Activated CD4-positive, alpha-beta T cell treated with anti-CD3 and anti-CD28 coated beads for 4 hours (primary cell): ENCODE results near the gene NCKAP5L.
"Not testable (repeated sequence)": the region's sequence is repeated elsewhere in the genome, so short reads cannot be mapped to it uniquely, and the experiment has no call there.

Source experiments
- DNase-seq, 2 donors: peaks; one replicate each; pipeline ENCODE4 v3.0.0-alpha.2; 2020

The NCKAP5L gene

DNA sequence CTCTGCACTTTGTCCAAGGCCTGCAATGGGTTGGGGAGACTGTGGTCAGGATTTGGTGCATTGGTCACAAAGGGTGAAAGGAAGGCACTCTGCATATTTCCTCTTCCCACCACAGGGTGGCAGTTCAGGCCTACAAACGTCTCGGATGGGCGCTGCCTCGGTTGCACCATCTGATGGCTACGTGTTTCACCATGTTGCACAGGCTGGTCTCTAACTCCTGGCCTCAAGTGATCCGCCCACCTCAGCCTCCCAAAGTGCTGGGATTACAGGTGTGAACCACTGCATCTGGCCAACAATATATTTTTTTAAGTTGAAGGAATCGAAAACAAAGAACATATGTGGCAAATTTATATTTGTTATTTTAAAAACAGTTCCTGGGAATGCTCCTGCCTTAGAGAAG is 51.8 kb downstream of the NCKAP5L start:
- DNase-seq, result peak; percentile 38 to 39

DNA sequence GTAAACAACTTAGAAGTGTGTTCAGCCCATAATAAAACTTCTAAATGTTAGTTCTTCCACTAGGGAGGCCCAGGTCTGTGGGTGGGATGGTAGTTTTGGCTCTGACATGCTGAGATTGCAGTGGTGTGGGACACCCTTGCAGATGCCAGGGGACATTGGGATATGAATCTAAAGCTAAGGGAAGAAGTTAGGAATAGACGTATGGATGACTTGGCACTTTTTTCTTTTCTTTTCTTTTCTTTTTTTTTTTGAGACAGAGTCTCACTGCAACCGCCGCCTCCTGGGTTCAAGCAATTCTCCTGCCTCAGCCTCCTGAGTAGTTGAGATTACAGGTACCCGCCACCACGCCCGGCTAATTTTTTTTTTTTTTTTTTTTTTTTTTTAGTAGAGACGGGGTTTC is 55.1 kb downstream of the NCKAP5L start:
- DNase-seq, result not testable (repeated sequence)

DNA sequence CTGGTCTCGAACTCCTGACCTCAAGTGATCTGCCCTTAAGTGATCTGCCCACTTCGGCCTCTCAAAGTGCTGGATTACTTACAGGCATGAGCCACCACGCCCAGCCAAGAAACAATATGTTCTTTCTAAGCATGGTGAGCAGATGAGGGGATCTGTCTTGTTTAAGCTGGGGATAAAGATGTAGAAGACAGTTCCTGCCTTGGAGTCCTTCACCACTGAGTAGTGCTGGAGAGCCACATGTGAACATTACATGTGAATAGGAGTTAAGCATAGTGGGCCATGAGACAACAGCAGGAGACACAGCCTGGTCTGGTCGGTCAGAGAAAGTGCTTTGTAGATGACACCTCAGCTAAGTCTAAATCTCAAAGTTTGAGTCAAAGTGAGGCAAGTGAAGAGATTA is 60.9 kb downstream of the NCKAP5L start:
- DNase-seq, result no peak

DNA sequence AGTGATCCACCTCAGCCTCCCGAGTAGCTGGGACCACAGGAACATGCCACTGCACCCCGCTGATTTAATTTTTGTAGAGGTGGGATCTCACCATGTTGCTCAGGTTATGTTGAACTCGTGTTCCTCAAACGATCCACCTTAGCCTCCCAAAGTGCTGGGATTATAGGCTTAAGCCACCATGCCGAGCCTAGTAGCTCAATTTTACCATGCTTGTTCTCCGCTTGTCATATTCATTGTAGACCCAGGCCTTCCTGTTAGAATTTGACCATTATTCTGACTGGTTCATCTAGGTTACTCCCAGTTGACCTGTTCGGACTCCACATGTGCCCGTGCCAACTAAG is 62.1 kb downstream of the NCKAP5L start:
- DNase-seq, result no peak

DNA sequence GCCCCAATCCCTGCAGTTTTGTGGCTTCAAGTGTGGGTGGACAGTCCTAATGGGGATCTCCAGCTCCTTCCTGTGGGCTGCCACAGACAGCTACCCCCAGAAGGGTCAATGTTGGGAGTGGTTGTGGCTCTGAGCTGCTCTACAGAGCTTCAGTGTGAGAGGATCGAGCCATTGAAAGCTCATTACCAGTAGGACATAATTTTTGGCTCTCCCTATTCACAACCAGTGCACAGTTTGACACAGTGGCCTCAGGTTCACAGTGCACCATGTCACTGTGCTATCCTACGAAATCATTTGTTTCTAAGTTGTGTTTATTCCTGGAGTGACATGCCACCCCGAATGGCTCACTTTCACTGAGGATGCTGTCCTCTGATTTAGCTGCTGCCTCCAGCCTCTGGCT is 64.1 kb downstream of the NCKAP5L start:
- DNase-seq, result no peak

DNA sequence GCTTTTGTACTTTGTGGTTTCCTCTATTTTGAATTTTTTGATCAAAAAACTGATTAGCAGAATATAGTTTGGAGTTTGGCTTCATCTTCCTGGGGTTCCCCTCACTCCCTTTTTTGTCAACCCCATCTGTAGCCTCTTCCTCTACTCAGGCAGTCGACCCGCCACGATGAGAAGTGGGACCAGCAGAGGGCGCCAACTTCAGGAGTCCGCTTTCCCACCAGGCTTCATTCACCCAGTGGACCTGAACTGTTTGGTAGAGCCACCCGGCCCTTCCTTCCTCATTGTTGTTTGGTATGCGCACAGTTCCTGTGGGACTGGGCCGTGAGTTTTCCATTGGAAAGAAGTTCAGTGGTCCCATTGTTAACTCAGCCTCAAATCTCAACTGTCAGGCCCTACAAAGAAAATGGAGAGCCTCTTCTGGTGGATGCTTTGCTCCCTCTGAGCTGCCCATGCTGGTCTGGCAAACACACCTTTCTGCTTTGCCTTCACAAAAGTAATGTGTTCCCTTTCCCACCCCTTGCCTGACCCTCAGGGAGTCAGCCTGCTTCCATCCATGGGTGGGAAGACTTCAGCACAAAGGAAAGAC is 65.1 kb downstream of the NCKAP5L start:
- DNase-seq, result peak; percentile 71 to 81

DNA sequence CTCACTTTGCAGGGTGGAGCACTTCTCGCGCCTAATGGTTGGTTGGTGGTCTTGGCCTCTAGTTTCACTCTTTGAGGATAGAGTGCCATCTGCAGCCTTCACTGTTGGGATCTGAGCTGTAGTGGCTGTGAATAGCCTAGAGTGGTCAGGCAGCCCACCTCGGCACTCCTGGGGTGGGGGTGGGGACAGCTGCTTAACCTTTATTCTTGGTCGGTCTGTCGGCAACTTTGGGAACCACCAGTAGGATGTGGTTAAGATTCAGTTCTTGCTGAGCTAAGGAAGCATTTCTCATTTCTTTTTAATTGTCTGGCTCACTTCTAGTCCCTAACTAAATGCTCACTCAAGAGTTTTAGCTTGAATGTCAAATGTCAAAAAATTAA is 65.8 kb downstream of the NCKAP5L start:
- DNase-seq, result no peak

DNA sequence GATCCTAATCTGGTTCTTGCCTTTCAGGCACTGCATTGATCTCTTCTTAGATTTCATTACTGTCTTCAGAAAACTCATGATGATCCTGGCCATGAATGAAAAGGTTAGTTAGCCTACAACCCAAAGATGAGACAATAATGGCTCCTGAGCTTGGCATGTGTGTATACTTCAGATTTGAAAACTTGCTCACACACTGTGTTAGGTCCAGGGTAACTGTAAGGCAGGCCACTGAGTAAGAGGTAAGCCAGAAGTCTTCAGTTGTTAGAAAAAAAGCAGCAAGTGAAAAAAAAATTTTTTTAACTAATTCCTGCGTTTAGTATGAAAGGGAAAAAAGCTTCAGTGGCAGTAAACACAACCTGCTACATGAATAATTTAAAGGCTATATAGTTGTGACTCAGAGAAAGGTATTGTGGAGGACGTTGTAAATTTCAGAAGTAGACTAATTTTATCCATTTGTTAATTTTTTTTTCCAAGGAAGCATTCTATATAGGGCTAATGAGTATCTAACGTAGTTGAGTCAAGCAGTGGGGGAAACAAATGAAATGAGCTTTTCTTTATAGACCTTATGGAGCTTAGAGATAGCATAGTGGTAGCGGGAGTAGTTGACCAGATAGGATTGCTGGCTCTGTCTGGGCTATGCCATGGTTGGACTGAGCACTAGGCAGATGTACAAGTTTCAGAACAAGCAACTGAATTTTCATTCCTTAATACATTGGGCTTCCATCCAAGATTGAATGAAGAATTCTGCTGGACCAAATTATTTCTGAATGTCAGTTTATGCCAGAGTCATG is 66.3 kb downstream of the NCKAP5L start:
- DNase-seq, result no peak

DNA sequence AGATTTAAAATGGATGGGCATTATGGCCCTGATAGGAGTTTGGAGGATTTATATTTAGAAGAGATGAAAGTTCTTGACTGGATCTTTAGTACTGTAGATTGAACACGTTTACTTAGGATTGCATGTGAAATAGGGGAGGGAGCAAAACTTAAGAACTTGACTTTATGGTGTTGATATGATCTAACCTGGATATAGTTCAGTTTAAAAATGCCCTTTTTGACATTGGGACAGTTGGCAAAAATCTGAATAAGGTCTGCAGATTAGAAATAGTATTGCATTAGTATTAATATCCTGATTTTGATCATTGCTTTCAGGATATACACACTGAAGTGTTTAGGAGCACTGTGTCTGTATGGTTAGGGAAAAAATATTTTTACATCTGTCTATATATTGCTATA is 77.2 kb downstream of the NCKAP5L start:
- DNase-seq, result no peak

DNA sequence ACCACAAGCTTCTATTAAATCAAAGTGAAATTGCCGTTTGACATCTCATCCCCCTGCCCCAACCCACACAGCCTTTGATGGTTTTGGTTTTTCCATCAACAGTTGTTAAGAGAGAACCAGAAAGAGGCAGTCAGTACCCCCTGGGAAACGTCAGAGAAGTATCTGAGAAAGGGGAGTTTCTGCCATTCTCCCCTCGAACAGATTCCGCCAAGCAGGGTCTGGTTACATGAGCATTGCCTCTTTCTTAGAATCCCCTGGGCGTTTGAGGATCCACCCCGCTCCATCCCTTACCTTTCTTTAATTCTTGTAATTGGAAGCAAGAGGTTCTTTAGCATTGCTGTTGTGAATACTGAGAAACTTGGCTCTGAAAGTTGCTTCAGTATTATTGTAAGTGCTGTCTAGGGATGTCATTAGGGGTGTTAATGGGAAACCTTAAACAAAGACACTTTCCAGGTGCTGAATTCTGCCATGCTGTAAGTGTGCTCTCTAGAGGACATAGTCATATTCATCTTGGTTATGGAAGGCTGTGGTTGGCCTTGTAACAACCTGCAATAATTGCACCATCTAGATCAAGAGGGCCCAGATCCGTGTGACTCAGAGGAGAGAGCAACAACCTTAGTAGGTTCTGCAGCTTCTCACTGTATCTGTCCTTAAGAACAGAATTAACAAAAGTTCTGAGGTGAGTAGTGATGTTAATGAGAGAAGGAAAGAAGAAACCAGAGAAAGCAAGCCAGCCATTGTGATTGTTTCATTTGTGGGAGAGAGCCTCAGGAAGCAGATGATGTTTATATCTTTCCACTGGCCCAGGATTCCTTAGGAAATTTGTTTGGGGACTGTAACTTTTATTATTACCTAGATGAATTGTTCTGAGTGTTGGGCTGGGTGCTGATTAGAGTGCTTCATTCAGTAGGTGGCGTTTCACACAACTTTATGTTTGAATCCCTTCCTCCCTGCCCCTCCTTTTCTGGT is 77.9 kb downstream of the NCKAP5L start:
- DNase-seq, result peak; percentile 52 to 62

DNA sequence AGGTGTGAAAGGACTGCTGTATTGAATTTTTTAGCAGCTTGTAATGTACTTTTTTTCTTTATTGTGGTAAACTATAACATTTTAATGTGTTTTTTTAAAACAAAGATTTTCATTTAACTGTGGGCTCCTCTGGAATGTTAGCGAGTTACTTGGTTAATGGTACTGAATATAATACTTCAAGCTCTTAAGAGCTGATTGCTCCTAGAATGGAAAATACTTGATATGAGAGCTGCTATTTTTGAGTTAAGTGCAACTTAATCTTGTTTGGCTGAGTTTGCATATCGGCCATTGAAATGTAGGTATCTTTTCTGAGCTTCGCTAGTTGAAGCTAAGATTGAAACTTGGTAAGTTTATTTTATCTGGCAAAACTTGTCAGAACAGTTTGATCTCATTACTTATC is 79.4 kb downstream of the NCKAP5L start:
- no peak for DNase-seq

DNA sequence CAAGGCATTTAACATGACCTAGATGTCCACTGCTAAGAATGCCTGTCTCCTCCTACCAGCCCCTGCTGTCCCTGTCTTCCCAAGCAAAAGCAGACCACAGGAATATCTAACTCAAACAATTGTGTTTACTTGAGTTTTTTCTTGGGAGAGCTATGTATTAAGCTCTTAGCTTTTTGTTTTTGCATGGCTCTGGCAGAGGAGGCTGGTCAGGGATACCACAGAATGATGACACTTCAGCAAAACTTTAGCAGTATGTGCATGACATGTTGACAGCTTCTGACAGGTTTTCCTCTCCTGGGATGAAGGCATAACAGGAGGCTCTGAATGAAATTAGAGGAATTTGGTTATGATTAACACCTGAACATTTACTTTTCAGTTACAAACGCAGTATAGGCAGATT is 79.9 kb downstream of the NCKAP5L start:
- DNase-seq, result no peak

DNA sequence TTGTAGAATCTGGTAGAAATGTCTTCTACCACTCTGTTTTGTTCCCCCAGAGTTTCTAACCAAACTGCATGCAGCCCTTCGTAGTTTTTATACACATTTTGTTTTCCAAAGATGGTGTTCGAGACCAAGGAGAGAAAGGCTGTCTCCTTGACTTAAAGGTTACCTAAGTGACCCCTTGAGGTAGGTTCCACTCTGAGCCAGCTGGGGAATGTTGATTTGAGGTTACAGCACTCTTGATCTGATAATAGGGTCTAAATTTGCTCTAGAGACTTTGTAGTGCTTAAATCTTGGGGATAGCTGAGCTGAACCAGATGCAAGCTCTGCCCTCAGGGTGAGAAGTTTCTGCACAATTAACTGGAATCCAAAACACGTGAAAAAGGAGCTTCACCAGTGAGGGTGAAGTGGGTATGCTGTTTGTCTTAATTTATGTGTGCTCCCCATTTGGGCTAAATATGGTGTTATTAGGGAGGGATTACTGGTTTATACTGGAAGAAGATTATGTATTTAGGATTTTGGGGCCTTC is 83.8 kb downstream of the NCKAP5L start:
- no peak for DNase-seq

DNA sequence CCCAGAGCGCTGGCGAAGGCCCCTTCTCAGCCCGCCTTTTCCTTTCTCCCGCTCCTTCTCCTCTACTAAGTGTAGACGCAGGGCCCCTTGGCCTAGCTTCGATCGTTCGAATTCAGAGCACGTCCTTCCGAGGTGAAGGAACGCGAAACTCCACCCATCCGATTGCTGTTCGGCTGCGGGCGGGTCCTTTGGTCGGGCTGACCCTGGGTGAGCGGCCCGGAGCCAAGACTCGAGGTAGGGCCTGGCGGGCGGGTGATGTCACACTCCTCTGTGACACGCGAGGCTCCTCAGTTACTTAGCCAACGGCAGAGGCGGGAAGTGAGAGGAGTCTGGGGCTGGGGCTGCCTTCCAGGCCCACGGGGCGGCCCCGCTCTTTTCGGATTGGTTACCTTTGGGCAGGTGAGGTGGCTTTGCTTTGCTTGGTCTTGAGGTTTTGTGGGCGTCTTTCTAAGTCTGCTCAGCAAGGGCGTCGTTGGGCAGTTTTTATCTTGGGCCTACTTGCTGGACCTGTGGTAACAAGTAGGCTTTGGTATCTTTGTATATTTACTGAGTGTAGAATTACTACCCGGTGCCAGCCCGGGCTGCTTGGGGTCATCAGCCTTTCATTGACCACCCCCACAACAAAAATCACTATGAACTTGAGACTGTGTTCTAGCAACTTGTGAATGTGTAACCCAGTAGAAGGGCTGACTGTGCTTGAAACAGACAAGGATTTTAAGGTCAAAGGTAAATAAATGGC is 86.2 kb downstream of the NCKAP5L start:
- DNase-seq, result peak; percentile 80 to 88
